Pancreas (tissue), 10 donors: ENCODE measurements around the gene RBM20. TPM values are rescaled to one million over a fixed set of nuclear protein-coding genes. Genes with fewer than 3 reads are reported as not detected.

Experiments used
- ATAC-seq, 4 donors: fragments of 200-7000 bp; cut with Tn5 transposase; one replicate each; pipeline versions ENCODE4 v1.8.0 to v1.9.1; 2020; ENCODE audit warnings: mild to moderate bottlenecking in 4 of 4, moderate library complexity in 4 of 4
- DNase-seq, 6 donors: peaks; one replicate each; pipeline ENCODE4 v3.0.0-alpha.2; 2020
- FAIRE-seq: peaks from 2 replicates; lab custom pipeline; 2012; peaks lifted over from hg19 to GRCh38; lab: Jason Lieb, UNC
- H3K27ac ChIP-seq, 4 donors: fragments of 200-600 bp; sonication (generic); 1 replicate in 3 of 4; 2 replicates in 1 of 4; pipeline versions ENCODE4 v1.5.0 to v1.8.0; 2020
- H3K27me3 ChIP-seq, 4 donors: fragments of 200-600 bp; one replicate each; pipeline ENCODE4 v1.8.0; 2021
- H3K36me3 ChIP-seq, 3 donors: fragments of 200-600 bp; sonication (generic) in 1 of 3; one replicate each; pipeline versions ENCODE4 v1.5.0 to v1.8.0; 2020 to 2021
- H3K4me1 ChIP-seq, 3 donors: fragments of 200-600 bp; one replicate each; pipeline ENCODE4 v1.8.0; 2021
- H3K4me3 ChIP-seq, 4 donors: fragments of 200-600 bp; sonication (generic) in 2 of 4; one replicate each; pipeline versions ENCODE4 v1.5.0 to v1.8.0; 2020 to 2021
- H3K9me3 ChIP-seq, 4 donors: fragments of 200-600 bp; one replicate each; pipeline ENCODE4 v1.8.0; 2021
- CTCF ChIP-seq, 4 donors: fragments of 200-600 bp; sonication (generic) in 3 of 4; IDR thresholded peaks; one replicate each; pipeline versions ENCODE4 v1.5.0 to v1.8.0; 2021; ENCODE audit warnings: antibody characterized with exemption in 4 of 4
- WGBS, 2 donors: extraction: QIAGEN DNeasy Blood & Tissue Kit; methylation state at CpG; one replicate each; pipeline ENCODE4 v1.1.7; 2013; 5-methylcytosine and 5-hydroxymethylcytosine counted together
- intact Hi-C, 3 donors: fragments of 100-400 bp; cut with DNase I; formaldehyde crosslinking; loops; one replicate each; pipeline versions ENCODE4 v1.11.1 to v1.14.2; 2022
- polyA plus RNA-seq, 2 donors: library from polyadenylated mRNA; stranded (reverse); fragments of 200-250 nt; gene quantifications; one replicate each; pipeline ENCODE4 v1.2.3, GENCODE V29; 2013
- total RNA-seq, 6 donors: library from RNA; stranded (reverse); fragmentation: NEBNext Ultra II Directional in 4 of 6; extraction: Animal tissue kit (Norgen Biotek cat#: 25700) in 4 of 6; gene quantifications; one replicate each; pipeline versions ENCODE4 v1.2.1 to v1.2.4, GENCODE V29; 2021 to 2023
- donor health status: healthy with polysubstance abuse.
- donor health status: DM: no; HTN: no; CAD: no; lungs with moderate emphysema.
- donor health status: DM: no; HTN: no; CAD: no.
- donor health status: control.
- donor health status: control.
- donor health status: Bipolar disorder and iron deficiency.
- donor health status: DM: yes; HTN: yes; CAD: no.
- donor health status: DM: no; HTN: no; CAD: no.
- donor health status: DM: no; HTN: no; CAD: no.
- donor health status: DM: yes; HTN: yes; CAD: no.

Gene RBM20
- total and polyA plus RNA-seq, 8 donors, result 0.79 to 23.6 (median 3.7) TPM

GRCh38 chr10:110777661-110778060 lies 133.5 kb downstream of the RBM20 start:
- H3K4me1 ChIP-seq, result no peaks in the 10 kb centered on the region
- no peaks in the 10 kb centered on the region for H3K27me3 ChIP-seq
- no peaks in the 10 kb centered on the region for H3K36me3 ChIP-seq
- H3K9me3 ChIP-seq, result no peaks in the 10 kb centered on the region
- H3K27ac ChIP-seq, result no peak overlapping the region
- intact Hi-C loops, result no loop called here
- no peak overlapping the region for H3K4me3 ChIP-seq
- TF ChIP-seq CTCF (IDR thresholded peaks at IDR 0.05), result no peak
- FAIRE-seq (no peak), DNase-seq (no peak), ATAC-seq (no peak)
- WGBS, 2 donors, result 93% methylated on average over 4 of the region's 4 CpGs

- FAIRE-seq, result no peak
- DNase-seq, result no peak
- Histone ChIP-seq H3K4me1 (no peaks in the 10 kb centered on the region), H3K27me3 (no peaks in the 10 kb centered on the region), H3K9me3 (no peaks in the 10 kb centered on the region), H3K27ac (no peak overlapping the region), H3K36me3 (no peaks in the 10 kb centered on the region), H3K4me3 (no peak overlapping the region)
- no peak for ATAC-seq
- WGBS, 2 donors, result 40 to 65% methylated on average over 1 of the region's 1 CpG
- intact Hi-C loops, result no loop called here
- TF ChIP-seq CTCF (IDR thresholded peaks at IDR 0.05), result no peak
Observed at GRCh38 chr10:110778211-110778610, 134.1 kb downstream of the RBM20 start.

GRCh38 chr10:110779489-110779888 lies 135.4 kb downstream of the RBM20 start:
- no peak overlapping the region for H3K4me3 ChIP-seq
- H3K27me3 ChIP-seq, result no peaks in the 10 kb centered on the region
- H3K9me3 ChIP-seq, result no peaks in the 10 kb centered on the region
- intact Hi-C loops, result no loop called here
- WGBS, 2 donors, result 65 to 69% methylated on average over 3 of the region's 3 CpGs
- no peak for TF ChIP-seq CTCF (IDR thresholded peaks at IDR 0.05)
- no peak for ATAC-seq
- no peak overlapping the region for H3K27ac ChIP-seq
- no peak for DNase-seq
- no peak for FAIRE-seq
- H3K36me3 ChIP-seq, result no peaks in the 10 kb centered on the region
- peaks cover 0 to 5% (median 5%) of the 10 kb centered on the region in 3 donors for H3K4me1 ChIP-seq

- no peak for ATAC-seq
- intact Hi-C loops, result no loop called here
- Histone ChIP-seq H3K4me3 (no peak overlapping the region), H3K27ac (no peak overlapping the region), H3K4me1 (peaks cover 0 to 10% (median 5%) of the 10 kb centered on the region in 3 donors), H3K36me3 (no peaks in the 10 kb centered on the region), H3K9me3 (no peaks in the 10 kb centered on the region), H3K27me3 (no peaks in the 10 kb centered on the region)
- WGBS, 2 donors, result 86 to 87% methylated on average over 8 of the region's 8 CpGs
- no peak for TF ChIP-seq CTCF (IDR thresholded peaks at IDR 0.05)
- FAIRE-seq, result no peak
- no peak for DNase-seq
Observed at GRCh38 chr10:110780704-110781103, 136.6 kb downstream of the RBM20 start.

- H3K9me3 ChIP-seq, result no peaks in the 10 kb centered on the region
- WGBS, 2 donors, result 81 to 82% methylated on average over 7 of the region's 7 CpGs
- no peak overlapping the region for H3K4me3 ChIP-seq
- FAIRE-seq, result no peak
- no peak overlapping the region for H3K27ac ChIP-seq
- intact Hi-C loops, result no loop called here
- no peaks in the 10 kb centered on the region for H3K36me3 ChIP-seq
- H3K27me3 ChIP-seq, result no peaks in the 10 kb centered on the region
- ATAC-seq, result no peak
- DNase-seq, result peak in 2 of 6 donors; percentile 38 to 49
- no peak for TF ChIP-seq CTCF (IDR thresholded peaks at IDR 0.05)
- peaks cover 0 to 10% (median 5%) of the 10 kb centered on the region in 3 donors for H3K4me1 ChIP-seq
Observed at GRCh38 chr10:110781139-110781538, 137.0 kb downstream of the RBM20 start.
